ENCODE measurements around the gene PKNOX2.

Gene PKNOX2

DNA sequence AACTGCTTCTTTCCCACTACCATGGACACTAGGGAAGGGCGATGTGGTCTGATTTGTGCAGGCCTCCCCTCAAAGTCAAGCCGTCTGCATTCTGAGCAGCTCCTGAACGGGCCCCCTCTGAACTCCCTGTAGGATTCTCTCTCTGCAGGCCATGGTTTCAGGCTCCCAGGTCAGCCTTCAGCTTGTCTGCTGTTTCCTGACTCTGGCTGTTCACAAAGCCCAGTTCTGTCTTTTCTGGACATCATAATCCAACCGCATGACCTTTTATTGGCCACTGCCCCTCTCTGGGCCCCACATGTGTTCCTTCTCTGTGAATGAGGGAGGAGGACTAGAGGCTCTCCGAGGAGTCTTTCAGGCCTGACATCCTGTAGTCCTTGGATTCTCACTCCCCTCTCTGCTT, 170.6 kb downstream of the PKNOX2 start:
- Histone ChIP-seq H3K36me3 (ENCODE audit: control insufficient read depth in 1 of 2, insufficient read depth in 2 of 2, low read length in 2 of 2) (no peaks in the 10 kb centered on the region), H3K18ac (ENCODE audit: low read length) (no peak overlapping the region), H3K14ac (ENCODE audit: low read length) (no peak overlapping the region), H2AFZ (ENCODE audit: insufficient read depth, low read length, poor library complexity) (no peak overlapping the region), H4K91ac (ENCODE audit: low read depth, low read length) (no peak overlapping the region), H2BK5ac (ENCODE audit: low read depth, low read length, poor library complexity) (no peak overlapping the region), H3K9ac (ENCODE audit: low read length) (no peak overlapping the region), H3K23ac (ENCODE audit: low read length) (no peak overlapping the region), H3K4me3 (ENCODE audit: low read depth, low read length) (no peak overlapping the region), H3K9me3 (ENCODE audit: insufficient read depth, low read depth, low read length) (no peaks in the 10 kb centered on the region), H3K4me1 (ENCODE audit: control insufficient read depth in 1 of 2, insufficient read depth in 2 of 2, low read length in 2 of 2) (peaks cover 0 to 10% of the 10 kb centered on the region in 2 experiments), H3K79me1 (ENCODE audit: low read length) (no peaks in the 10 kb centered on the region), H2AK5ac (ENCODE audit: low read length) (no peak overlapping the region), H2BK120ac (ENCODE audit: insufficient read depth, low read length, poor library complexity) (no peak overlapping the region), H2BK12ac (ENCODE audit: low read length) (no peak overlapping the region), H4K12ac (ENCODE audit: low read depth, low read length) (no peak overlapping the region), H3K27me3 (ENCODE audit: insufficient read depth, low read length) (no peaks in the 10 kb centered on the region), H3K79me2 (ENCODE audit: control insufficient read depth, insufficient read depth, low read length, poor library complexity) (no peaks in the 10 kb centered on the region), H3K4ac (ENCODE audit: low read depth, low read length) (no peak overlapping the region), H4K8ac (ENCODE audit: low read depth, low read length) (no peak overlapping the region), H3K4me2 (ENCODE audit: low read length) (no peak overlapping the region), H3K27ac (ENCODE audit: low read depth, low read length) (no peak overlapping the region)
- DNase-seq = no peak
- WGBS (ENCODE audit: extremely low coverage, insufficient coverage, insufficient read length) = no CpG with 5 or more reads among the region's 5 CpGs

DNA sequence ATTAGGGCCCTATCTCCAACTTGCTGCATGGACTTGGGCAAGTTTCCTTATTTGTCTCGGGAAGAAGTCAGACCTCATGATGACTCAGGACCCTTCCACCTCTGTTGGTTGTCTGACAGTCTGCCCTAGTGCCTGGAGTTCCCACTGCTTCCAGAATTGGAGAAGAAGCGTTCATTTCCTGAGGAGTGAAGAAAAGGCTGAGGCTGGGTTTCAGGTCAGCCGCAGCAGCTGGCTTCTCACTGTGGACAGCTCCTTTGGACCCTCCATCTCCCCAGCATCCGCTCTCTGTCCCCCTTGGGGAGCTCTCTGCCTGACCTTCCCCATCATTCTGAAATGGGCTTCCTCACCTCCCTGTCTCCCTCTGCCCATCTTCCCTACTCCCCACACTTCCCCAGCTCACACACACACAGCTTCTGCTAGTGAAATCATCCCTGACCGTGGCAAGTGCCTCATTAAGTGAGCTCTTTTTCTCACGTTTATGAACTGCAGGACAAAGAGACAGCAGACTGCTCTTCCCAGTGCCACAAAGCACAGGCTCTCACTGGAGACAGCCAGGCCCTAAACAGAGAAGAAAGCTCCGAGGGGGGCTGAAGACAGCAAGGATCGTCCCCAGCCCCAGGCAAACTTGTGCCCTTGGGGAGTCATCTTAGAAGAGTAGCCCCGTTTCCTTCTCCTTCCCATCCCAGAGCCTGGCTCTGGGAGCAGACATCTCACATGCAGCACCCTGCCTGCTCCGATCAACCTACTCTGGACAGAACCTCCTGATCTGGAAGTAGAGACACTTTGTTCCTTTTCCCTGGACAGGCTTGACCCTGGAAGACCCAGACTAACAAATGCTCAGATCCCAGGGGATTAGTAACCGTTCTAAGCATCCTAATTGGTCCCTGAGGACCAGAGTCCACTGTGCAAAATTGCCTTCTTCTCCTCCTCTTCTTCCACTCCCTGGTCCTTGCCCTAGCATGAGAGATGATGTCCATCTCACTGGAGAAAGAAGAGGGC, 173.6 kb downstream of the PKNOX2 start:
- Histone ChIP-seq H4K8ac (ENCODE audit: low read depth, low read length) (no peak overlapping the region), H4K12ac (ENCODE audit: low read depth, low read length) (no peak overlapping the region), H2AFZ (ENCODE audit: insufficient read depth, low read length, poor library complexity) (no peak overlapping the region), H2BK12ac (ENCODE audit: low read length) (no peak overlapping the region), H3K23ac (ENCODE audit: low read length) (no peak overlapping the region), H3K4me2 (ENCODE audit: low read length) (no peak overlapping the region), H3K36me3 (ENCODE audit: control insufficient read depth in 1 of 2, insufficient read depth in 2 of 2, low read length in 2 of 2) (no peaks in the 10 kb centered on the region), H3K4me3 (ENCODE audit: low read depth, low read length) (no peak overlapping the region), H4K91ac (ENCODE audit: low read depth, low read length) (no peak overlapping the region), H3K27me3 (ENCODE audit: insufficient read depth, low read length) (no peaks in the 10 kb centered on the region), H3K27ac (ENCODE audit: low read depth, low read length) (no peak overlapping the region), H2AK5ac (ENCODE audit: low read length) (no peak overlapping the region), H3K14ac (ENCODE audit: low read length) (no peak overlapping the region), H3K18ac (ENCODE audit: low read length) (no peak overlapping the region), H2BK120ac (ENCODE audit: insufficient read depth, low read length, poor library complexity) (no peak overlapping the region), H3K79me1 (ENCODE audit: low read length) (peaks cover 4% of the 10 kb centered on the region), H3K9me3 (ENCODE audit: insufficient read depth, low read depth, low read length) (no peaks in the 10 kb centered on the region), H3K4ac (ENCODE audit: low read depth, low read length) (no peak overlapping the region), H3K79me2 (ENCODE audit: control insufficient read depth, insufficient read depth, low read length, poor library complexity) (no peaks in the 10 kb centered on the region), H2BK5ac (ENCODE audit: low read depth, low read length, poor library complexity) (no peak overlapping the region), H3K4me1 (ENCODE audit: control insufficient read depth in 1 of 2, insufficient read depth in 2 of 2, low read length in 2 of 2) (peaks cover 4 to 25% of the 10 kb centered on the region in 2 experiments), H3K9ac (ENCODE audit: low read length) (no peak overlapping the region)
- whole genome bisulfite sequencing (ENCODE audit: extremely low coverage, insufficient coverage, insufficient read length) = no CpG with 5 or more reads among the region's 11 CpGs
- no peak for DNase-seq

DNA sequence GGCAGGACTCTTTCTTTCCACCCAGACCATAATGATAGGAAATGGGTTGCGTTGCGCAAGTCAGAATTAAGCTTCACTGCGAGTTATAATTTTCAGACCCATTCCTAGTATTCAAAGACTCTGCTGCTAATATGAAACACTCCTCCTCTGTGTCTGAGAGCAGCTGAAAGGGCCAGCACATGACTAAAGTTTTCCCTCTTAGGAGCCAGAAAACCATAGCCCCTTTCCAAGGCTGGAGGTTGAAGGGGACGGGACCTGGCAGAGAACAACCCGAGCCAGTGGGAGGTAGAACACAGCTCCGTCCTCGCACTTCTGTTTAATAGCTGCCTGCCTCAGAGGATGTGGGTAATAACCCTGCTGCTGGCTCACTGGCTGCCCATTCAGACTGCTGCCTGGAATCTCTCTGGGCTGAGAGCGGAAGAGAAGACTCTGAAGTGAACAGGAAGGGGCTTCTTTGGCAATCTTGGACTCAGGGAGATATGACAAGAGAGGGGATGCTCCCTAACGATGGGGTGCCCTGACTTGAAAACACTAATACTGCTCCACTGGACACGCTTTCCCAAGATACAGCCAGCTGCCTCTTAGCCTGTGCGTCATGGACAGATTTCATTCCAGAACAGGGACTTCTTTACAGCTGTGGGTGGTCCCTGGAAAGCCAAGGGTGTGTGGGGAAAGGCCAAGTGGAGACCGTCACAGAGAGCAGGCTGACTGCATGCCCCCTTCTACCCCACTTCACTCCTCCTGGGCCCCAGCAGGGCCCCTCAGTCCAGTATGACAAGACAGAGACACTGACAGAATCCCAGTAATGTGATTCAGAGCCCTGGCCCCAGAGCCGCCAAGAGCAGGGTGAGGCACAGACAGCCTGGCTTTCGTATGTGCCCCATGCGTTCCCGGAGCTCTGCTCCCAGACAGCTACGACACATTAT, 174.6 kb downstream of the PKNOX2 start:
- DNase-seq = no peak

DNA sequence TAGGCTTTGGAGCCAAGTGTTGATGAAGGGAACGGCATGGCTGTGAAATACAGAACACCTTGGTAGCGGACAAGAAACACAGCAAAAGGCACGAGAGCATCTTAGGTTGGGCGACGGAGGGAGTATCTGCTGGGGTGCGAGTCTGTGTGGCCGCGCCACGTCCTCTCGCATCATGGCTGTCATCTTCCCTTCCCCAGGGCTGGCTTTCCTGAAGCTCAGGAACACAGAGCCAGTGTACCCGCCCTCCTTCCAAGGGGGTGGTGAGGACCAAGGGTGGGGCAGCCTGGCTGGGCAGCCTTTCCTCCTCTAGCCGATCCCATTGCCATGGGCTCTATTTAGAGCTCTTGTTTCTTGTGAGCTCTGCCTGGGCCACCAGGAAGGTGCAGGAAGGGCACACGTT, 177.1 kb downstream of the PKNOX2 start:
- H2AFZ ChIP-seq (ENCODE audit: insufficient read depth, low read length, poor library complexity) = no peak overlapping the region
- no peak for DNase-seq
- H3K9me3 ChIP-seq (ENCODE audit: insufficient read depth, low read depth, low read length) = no peaks in the 10 kb centered on the region
- H3K14ac ChIP-seq (ENCODE audit: low read length) = no peak overlapping the region
- H3K27ac ChIP-seq (ENCODE audit: low read depth, low read length) = no peak overlapping the region
- no peak overlapping the region for H3K4me2 ChIP-seq (ENCODE audit: low read length)
- H3K27me3 ChIP-seq (ENCODE audit: insufficient read depth, low read length) = no peaks in the 10 kb centered on the region
- H2AK5ac ChIP-seq (ENCODE audit: low read length) = no peak overlapping the region
- peaks cover 5% of the 10 kb centered on the region for H3K79me1 ChIP-seq (ENCODE audit: low read length)
- no peak overlapping the region for H3K4ac ChIP-seq (ENCODE audit: low read depth, low read length)
- no peak overlapping the region for H2BK5ac ChIP-seq (ENCODE audit: low read depth, low read length, poor library complexity)
- no peak overlapping the region for H4K12ac ChIP-seq (ENCODE audit: low read depth, low read length)
- H4K8ac ChIP-seq (ENCODE audit: low read depth, low read length) = no peak overlapping the region
- no peak overlapping the region for H2BK12ac ChIP-seq (ENCODE audit: low read length)
- H2BK120ac ChIP-seq (ENCODE audit: insufficient read depth, low read length, poor library complexity) = no peak overlapping the region
- no peaks in the 10 kb centered on the region for H3K79me2 ChIP-seq (ENCODE audit: control insufficient read depth, insufficient read depth, low read length, poor library complexity)
- H3K18ac ChIP-seq (ENCODE audit: low read length) = no peak overlapping the region
- H3K36me3 ChIP-seq (ENCODE audit: control insufficient read depth in 1 of 2, insufficient read depth in 2 of 2, low read length in 2 of 2) = no peaks in the 10 kb centered on the region
- H3K9ac ChIP-seq (ENCODE audit: low read length) = no peak overlapping the region
- no peak overlapping the region for H4K91ac ChIP-seq (ENCODE audit: low read depth, low read length)
- H3K4me1 ChIP-seq (ENCODE audit: control insufficient read depth in 1 of 2, insufficient read depth in 2 of 2, low read length in 2 of 2) = peaks cover 11 to 40% of the 10 kb centered on the region in 2 experiments
- H3K4me3 ChIP-seq (ENCODE audit: low read depth, low read length) = no peak overlapping the region
- no CpG with 5 or more reads among the region's 13 CpGs for WGBS (ENCODE audit: extremely low coverage, insufficient coverage, insufficient read length)
- no peak overlapping the region for H3K23ac ChIP-seq (ENCODE audit: low read length)

More for the DNA sequence above, 174.6 kb downstream of the PKNOX2 start:
- H3K4me3 ChIP-seq (ENCODE audit: low read depth, low read length) = no peak overlapping the region
- H3K27ac ChIP-seq (ENCODE audit: low read depth, low read length) = no peak overlapping the region
- H3K79me2 ChIP-seq (ENCODE audit: control insufficient read depth, insufficient read depth, low read length, poor library complexity) = no peaks in the 10 kb centered on the region
- no peak overlapping the region for H4K8ac ChIP-seq (ENCODE audit: low read depth, low read length)
- no peak overlapping the region for H3K23ac ChIP-seq (ENCODE audit: low read length)
- H2AFZ ChIP-seq (ENCODE audit: insufficient read depth, low read length, poor library complexity) = no peak overlapping the region
- no peak overlapping the region for H2BK5ac ChIP-seq (ENCODE audit: low read depth, low read length, poor library complexity)
- no peak overlapping the region for H2AK5ac ChIP-seq (ENCODE audit: low read length)
- no peak overlapping the region for H2BK120ac ChIP-seq (ENCODE audit: insufficient read depth, low read length, poor library complexity)
- H3K9ac ChIP-seq (ENCODE audit: low read length) = no peak overlapping the region
- H3K14ac ChIP-seq (ENCODE audit: low read length) = no peak overlapping the region
- no peak overlapping the region for H3K4ac ChIP-seq (ENCODE audit: low read depth, low read length)
- WGBS (ENCODE audit: extremely low coverage, insufficient coverage, insufficient read length) = no CpG with 5 or more reads among the region's 17 CpGs
- H3K79me1 ChIP-seq (ENCODE audit: low read length) = peaks cover 5% of the 10 kb centered on the region
- H3K4me2 ChIP-seq (ENCODE audit: low read length) = no peak overlapping the region
- no peak overlapping the region for H2BK12ac ChIP-seq (ENCODE audit: low read length)
- H3K9me3 ChIP-seq (ENCODE audit: insufficient read depth, low read depth, low read length) = no peaks in the 10 kb centered on the region
- H4K91ac ChIP-seq (ENCODE audit: low read depth, low read length) = no peak overlapping the region
- H3K36me3 ChIP-seq (ENCODE audit: control insufficient read depth in 1 of 2, insufficient read depth in 2 of 2, low read length in 2 of 2) = no peaks in the 10 kb centered on the region
- H3K4me1 ChIP-seq (ENCODE audit: control insufficient read depth in 1 of 2, insufficient read depth in 2 of 2, low read length in 2 of 2) = peaks cover 8 to 31% of the 10 kb centered on the region in 2 experiments
- no peaks in the 10 kb centered on the region for H3K27me3 ChIP-seq (ENCODE audit: insufficient read depth, low read length)
- no peak overlapping the region for H4K12ac ChIP-seq (ENCODE audit: low read depth, low read length)
- H3K18ac ChIP-seq (ENCODE audit: low read length) = no peak overlapping the region
